ENCODE measurements around the gene CNTFR. TPM values are rescaled to one million over a fixed set of nuclear protein-coding genes. Genes with fewer than 3 reads are reported as not detected.

The CNTFR gene
- total RNA-seq, 1 experiment from 2014 or later: 4.5 TPM

DNA sequence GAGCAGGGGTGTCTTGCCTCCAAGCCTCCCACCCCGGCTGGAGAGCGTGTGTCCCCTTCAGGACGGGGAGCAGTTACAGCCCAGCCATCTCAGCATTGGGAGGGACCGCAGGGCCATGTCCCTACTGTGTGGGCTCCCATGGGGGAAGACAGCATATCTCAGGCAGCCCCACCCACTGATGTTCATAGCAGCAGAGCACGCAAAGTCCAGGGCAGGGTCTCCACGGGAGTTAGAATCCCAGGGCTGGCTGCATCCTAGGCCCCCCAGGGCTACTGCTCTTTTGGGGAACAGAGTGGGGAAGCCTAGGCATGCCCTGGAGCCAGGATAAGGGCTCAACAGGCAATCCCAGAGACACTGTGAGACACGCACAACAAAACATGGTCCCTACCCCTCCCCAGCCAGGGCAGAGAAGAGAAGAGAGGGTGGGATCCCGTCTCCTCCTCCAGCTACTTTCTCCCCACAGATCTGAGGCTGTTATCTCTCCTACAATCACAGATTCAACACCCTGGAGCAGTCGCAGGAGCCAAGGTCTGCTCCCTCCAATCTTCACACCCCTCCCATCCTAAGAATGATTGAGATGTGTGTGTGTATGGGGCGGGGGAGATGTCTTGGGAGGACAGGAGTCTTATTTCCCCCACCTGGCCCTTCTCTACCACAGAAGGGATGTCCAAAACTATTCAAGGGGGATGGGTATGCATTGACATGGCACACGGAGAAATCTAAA is 3.4 kb downstream of the CNTFR start:
- TF ChIP-seq EZH2 (IDR thresholded peaks at IDR 0.05; ENCODE audit: borderline replicate concordance, low read depth, low read length, poor library complexity, severe bottlenecking): no peak
- TF ChIP-seq, protein P1, sequence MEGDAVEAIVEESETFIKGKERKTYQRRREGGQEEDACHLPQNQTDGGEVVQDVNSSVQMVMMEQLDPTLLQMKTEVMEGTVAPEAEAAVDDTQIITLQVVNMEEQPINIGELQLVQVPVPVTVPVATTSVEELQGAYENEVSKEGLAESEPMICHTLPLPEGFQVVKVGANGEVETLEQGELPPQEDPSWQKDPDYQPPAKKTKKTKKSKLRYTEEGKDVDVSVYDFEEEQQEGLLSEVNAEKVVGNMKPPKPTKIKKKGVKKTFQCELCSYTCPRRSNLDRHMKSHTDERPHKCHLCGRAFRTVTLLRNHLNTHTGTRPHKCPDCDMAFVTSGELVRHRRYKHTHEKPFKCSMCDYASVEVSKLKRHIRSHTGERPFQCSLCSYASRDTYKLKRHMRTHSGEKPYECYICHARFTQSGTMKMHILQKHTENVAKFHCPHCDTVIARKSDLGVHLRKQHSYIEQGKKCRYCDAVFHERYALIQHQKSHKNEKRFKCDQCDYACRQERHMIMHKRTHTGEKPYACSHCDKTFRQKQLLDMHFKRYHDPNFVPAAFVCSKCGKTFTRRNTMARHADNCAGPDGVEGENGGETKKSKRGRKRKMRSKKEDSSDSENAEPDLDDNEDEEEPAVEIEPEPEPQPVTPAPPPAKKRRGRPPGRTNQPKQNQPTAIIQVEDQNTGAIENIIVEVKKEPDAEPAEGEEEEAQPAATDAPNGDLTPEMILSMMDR (conservative IDR thresholded peaks at IDR 0.05; ENCODE audit: low read depth, low read length): no peak
- ChIA-PET CTCF (no interaction called here), POLR2A (ENCODE audit: low non-redundant PET) (no interaction called here)
- Histone ChIP-seq H3K27ac (ENCODE audit: low read depth, low read length, poor library complexity, severe bottlenecking) (no peak overlapping the region), H3K27me3 (replicated peaks; ENCODE audit: insufficient read depth, low read depth, low read length, poor library complexity) (peaks cover 37% of the 10 kb centered on the region), H3K36me3 (ENCODE audit: insufficient read depth, low read length, poor library complexity, severe bottlenecking) (no peaks in the 10 kb centered on the region), H3K9me3 (ENCODE audit: low read depth, low read length, poor library complexity, severe bottlenecking) (no peaks in the 10 kb centered on the region), H3K4me3 (ENCODE audit: low read depth, low read length, poor library complexity, severe bottlenecking) (no peak overlapping the region), H3K4me1 (ENCODE audit: insufficient read depth, low read length, poor library complexity, severe bottlenecking) (peaks cover 14% of the 10 kb centered on the region)
- BruUV-seq (replicated peaks): no TSS peak
- DNase-seq (ENCODE audit: low spot score): no peak
- intact Hi-C loops (cut with micrococcal nuclease; ENCODE audit: unreplicated experiment): no loop called here

DNA sequence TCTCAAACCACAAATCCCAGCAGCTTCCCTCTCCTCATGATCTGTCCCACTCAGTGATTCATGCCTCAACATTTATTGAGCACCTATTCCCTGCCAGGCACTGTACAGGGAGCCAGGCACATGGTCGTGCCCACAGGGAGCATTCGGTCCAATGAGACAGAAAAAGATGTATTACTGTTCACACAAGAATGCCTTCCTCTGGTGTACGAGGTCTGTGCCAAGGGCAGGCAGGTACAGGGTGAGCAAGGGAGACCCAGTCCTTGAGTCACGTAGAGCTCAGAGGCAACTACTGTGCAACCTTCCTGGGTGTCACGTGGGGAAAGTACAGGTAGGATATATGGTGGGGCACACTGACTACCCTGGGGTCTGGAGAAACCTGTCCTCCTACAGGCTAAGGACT is 4.6 kb downstream of the CNTFR start:
- H3K4me1 ChIP-seq (ENCODE audit: insufficient read depth, low read length, poor library complexity, severe bottlenecking): peaks cover 8% of the 10 kb centered on the region
- POLR2A ChIA-PET (ENCODE audit: low non-redundant PET): no interaction called here
- no peaks in the 10 kb centered on the region for H3K9me3 ChIP-seq (ENCODE audit: low read depth, low read length, poor library complexity, severe bottlenecking)
- no TSS peak for BruUV-seq (replicated peaks)
- intact Hi-C loops (cut with micrococcal nuclease; ENCODE audit: unreplicated experiment): no loop called here
- CTCF ChIA-PET: no interaction called here
- no peaks in the 10 kb centered on the region for H3K36me3 ChIP-seq (ENCODE audit: insufficient read depth, low read length, poor library complexity, severe bottlenecking)
- H3K27ac ChIP-seq (ENCODE audit: low read depth, low read length, poor library complexity, severe bottlenecking): no peak overlapping the region
- peaks cover 37% of the 10 kb centered on the region for H3K27me3 ChIP-seq (replicated peaks; ENCODE audit: insufficient read depth, low read depth, low read length, poor library complexity)
- no peak overlapping the region for H3K4me3 ChIP-seq (ENCODE audit: low read depth, low read length, poor library complexity, severe bottlenecking)
- TF ChIP-seq, protein P1 (conservative IDR thresholded peaks at IDR 0.05; ENCODE audit: low read depth, low read length): no peak
- no peak for TF ChIP-seq EZH2 (IDR thresholded peaks at IDR 0.05; ENCODE audit: borderline replicate concordance, low read depth, low read length, poor library complexity, severe bottlenecking)
- DNase-seq (ENCODE audit: low spot score): no peak

DNA sequence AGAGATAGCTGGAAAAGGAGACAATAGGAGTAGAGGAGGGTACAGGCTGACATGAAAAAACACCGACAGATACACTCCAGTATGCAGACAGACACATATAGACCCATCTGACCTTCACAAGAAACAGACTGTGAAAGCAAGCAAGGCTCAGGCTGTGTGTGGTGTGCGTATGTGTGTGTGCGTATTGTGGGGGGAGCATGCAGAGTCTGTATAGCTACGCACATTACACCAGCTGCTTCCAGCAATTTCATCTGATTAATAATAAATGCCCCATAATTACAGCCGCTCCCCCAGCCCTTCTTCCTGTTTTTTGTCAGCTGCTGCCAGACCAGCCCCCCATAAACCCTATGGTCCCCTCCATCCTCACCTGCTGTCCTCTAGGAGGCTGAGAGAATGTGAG is 6.7 kb downstream of the CNTFR start:
- POLR2A ChIA-PET (ENCODE audit: low non-redundant PET): no interaction called here
- CTCF ChIA-PET: interaction anchor here (1.6 kb wide), 1 partner anchor 179 kb away, joined by 4 read pairs; no protein-coding TSS in a partner anchor
- DNase-seq (ENCODE audit: low spot score): no peak
- H3K27ac ChIP-seq (ENCODE audit: low read depth, low read length, poor library complexity, severe bottlenecking): no peak overlapping the region
- no peaks in the 10 kb centered on the region for H3K36me3 ChIP-seq (ENCODE audit: insufficient read depth, low read length, poor library complexity, severe bottlenecking)
- TF ChIP-seq EZH2 (IDR thresholded peaks at IDR 0.05; ENCODE audit: borderline replicate concordance, low read depth, low read length, poor library complexity, severe bottlenecking): no peak
- TF ChIP-seq, protein P1 (conservative IDR thresholded peaks at IDR 0.05; ENCODE audit: low read depth, low read length): no peak
- peaks cover 28% of the 10 kb centered on the region for H3K27me3 ChIP-seq (replicated peaks; ENCODE audit: insufficient read depth, low read depth, low read length, poor library complexity)
- no peaks in the 10 kb centered on the region for H3K9me3 ChIP-seq (ENCODE audit: low read depth, low read length, poor library complexity, severe bottlenecking)
- H3K4me3 ChIP-seq (ENCODE audit: low read depth, low read length, poor library complexity, severe bottlenecking): no peak overlapping the region
- intact Hi-C loops (cut with micrococcal nuclease; ENCODE audit: unreplicated experiment): no loop called here
- no TSS peak for BruUV-seq (replicated peaks)
- peaks cover 18% of the 10 kb centered on the region for H3K4me1 ChIP-seq (ENCODE audit: insufficient read depth, low read length, poor library complexity, severe bottlenecking)

All from A673 (cell line).